HG03135 (cell line): ENCODE results near the gene MAP4.
"Not testable (repeated sequence)": the region's sequence is repeated elsewhere in the genome, so short reads cannot be mapped to it uniquely, and the experiment has no call there.

ENCODE experiments used
- ATAC-seq: cut with Tn5 transposase; IDR thresholded peaks from one replicate; pipeline ENCODE4 v1.9.1; 2021; ENCODE audit warnings: mild to moderate bottlenecking, moderate library complexity; ENCODE audit not compliant: unreplicated experiment

MAP4 gene

GRCh38 chr3:47897954-47898353 lies 118.3 kb downstream of the MAP4 start:
- ATAC-seq, result no peak

DNA sequence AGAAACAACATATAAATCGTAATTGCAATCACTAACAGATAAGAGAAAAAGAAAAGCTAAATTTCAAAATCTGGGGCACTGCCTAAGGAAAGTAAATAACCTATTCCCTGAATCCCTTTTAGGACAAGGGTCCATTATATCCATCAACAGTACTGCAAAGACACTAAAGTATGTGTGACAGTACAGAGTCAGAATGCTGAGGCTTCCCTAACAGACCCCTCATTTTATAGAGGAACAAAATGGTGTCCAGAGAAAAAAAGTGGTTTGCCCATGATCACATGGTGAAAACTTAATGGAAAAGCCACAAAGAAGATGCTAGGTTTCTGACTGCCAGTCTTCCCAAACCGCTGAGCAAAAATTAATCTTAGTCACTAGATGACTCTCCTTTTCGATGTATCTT lies 119.5 kb downstream of the MAP4 start:
- no peak for ATAC-seq

GRCh38 chr3:47895241-47895640 lies 121.0 kb downstream of the MAP4 start:
- no peak for ATAC-seq

DNA sequence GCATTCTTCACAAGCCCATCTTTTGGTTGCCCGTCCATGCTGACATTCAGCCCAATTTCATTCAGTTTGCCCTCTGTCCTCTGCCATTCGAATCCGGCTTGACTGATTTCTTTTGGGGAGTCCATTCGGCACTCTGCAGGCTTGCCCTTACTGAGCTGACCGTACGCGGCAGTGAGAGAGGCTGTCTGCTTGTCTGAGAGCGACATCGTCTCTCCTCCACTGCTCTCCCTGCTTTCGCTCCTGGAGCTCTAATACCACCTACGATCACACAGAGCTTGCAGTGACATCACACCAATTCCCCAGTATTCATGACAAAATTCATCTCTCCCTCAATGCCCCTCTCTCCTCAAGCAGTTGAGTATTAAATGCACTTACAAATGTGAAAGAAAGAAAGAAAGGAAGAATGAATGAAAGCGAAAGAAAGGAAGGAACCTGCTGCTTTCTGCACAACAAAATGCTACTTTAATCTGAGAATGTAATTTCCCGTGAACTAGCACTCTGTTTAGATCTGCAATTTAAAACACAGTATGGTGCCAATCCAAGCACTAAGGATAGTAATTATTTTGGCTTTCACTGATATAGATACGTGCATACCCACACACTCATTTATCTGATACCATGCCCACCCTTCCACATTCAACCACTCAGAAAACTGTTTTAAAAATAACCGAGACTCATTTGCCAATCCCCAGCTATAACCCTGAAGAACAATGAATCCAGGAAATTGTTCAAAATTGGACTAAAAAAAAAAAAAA lies 123.8 kb downstream of the MAP4 start:
- no peak for ATAC-seq

GRCh38 chr3:47891613-47892005 lies 124.6 kb downstream of the MAP4 start:
- no peak for ATAC-seq

GRCh38 chr3:47890828-47891612 lies 125.2 kb downstream of the MAP4 start:
- ATAC-seq, result no peak

DNA sequence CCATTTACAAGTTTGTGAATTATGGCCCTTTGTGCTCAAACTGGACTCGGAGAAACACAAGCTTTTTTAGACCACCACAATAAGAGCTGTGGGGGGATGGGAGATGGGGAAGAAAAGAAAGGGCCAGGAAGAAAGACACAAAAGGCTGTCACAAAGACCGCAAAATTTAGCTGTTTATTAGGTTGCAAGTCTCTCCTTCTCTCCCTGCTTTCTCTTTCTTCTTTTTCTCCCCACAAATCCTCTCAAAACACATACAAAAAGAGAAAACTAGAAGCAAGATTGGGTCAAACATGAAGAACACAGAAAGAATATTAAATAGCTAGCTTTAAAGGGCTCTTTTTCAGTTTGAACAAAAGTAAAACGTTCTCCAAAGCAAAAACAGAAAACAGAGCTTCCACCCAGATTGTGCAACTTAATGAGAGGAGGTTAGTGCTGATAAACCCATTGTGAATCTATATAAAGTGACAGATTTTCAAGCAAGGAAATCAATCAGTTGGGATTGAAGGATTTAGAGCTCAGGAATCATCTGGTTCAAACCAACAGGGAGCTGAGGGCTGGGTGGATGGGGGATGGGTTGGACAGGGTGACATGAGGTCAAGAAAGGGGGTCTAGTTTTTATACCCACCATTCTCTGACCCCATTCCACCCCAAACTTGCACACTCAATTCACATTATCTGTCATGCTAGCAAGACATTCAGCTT lies 125.9 kb downstream of the MAP4 start:
- ATAC-seq, result no peak

- no peak for ATAC-seq
These were observed 127.0 kb downstream of the MAP4 start for GRCh38 chr3:47888986-47889757.

DNA sequence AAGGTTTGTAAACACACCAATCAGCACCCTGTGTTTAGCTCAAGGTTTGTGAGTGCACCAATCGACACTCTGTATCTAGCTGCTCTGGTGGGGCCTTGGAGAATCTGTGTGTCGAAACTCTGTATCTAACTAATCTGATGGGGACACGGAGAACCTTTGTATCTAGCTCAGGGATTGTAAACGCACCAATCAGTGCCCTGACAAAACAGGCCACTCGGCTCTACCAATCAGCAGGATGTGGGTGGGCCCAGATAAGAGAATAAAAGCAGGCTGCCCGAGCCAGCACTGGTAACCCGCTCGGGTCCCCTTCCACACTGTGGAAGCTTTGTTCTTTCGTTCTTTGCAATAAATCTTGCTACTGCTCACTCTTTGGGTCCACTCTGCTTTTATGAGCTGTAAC lies 128.2 kb downstream of the MAP4 start:
- not testable (repeated sequence) for ATAC-seq

GRCh38 chr3:47885168-47885567 lies 131.0 kb downstream of the MAP4 start:
- ATAC-seq, result no peak

DNA sequence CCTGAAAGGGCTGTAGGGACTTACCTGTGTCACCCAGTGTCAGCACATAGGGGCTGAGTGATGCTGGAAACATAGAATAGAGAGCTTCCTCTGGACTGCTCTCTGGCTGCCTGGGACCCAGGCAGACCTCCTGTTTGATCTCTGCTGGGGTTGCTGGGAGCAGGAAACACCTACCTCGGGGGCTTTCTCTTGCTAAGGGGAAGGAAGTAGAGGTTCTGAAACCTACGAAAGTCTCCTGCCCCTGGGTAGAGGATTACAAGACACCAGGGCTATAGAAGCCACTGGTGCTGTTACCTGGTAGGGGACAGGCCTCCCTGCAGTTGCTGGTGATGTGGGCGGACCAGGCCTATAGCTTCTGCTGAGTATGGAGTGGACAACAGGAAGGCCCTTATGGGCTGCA lies 131.6 kb downstream of the MAP4 start:
- ATAC-seq, result no peak

DNA sequence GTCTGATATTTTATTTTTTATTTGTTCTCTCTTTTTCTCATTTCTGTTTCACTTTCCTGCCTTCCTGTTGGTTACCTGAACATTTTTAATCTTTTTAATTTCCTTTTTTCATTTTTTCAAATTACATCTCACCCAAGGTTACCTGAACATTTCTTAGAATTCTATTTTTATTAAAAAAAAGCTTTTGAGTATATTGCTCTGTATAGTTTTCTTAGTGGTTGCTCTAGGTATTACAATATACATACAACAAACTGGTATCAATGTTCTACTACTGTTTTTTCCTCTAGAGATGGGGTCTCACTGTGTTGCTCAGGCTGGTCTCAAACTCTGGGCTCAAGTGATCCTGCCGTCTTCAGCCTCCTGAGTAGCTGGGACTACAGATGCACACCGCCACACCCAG lies 133.9 kb downstream of the MAP4 start:
- ATAC-seq, result no peak

GRCh38 chr3:47877719-47878118 lies 138.5 kb downstream of the MAP4 start:
- no peak for ATAC-seq

- no peak for ATAC-seq
These were observed 138.9 kb downstream of the MAP4 start for GRCh38 chr3:47877290-47877689.

DNA sequence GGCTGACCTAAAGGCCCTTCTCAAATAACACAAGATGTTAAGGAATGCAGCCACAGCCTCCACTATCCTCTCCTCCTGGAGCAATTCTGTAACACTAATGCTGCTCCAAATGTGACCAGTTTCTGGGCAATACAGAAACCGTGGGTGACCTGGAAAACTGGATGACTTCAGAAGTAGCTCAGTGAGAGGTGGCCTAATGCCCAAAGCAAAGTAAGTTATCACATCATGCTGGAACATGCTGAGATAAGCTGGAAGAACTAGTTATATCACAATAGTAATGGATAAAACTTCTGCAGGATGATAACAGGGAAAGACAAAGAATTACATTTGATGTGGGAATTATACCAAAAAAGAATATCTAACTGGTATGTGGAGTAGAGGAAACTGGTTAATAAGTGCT lies 141.3 kb downstream of the MAP4 start:
- ATAC-seq, result no peak

- no peak for ATAC-seq
These were observed 141.8 kb downstream of the MAP4 start for GRCh38 chr3:47874438-47874837.

DNA sequence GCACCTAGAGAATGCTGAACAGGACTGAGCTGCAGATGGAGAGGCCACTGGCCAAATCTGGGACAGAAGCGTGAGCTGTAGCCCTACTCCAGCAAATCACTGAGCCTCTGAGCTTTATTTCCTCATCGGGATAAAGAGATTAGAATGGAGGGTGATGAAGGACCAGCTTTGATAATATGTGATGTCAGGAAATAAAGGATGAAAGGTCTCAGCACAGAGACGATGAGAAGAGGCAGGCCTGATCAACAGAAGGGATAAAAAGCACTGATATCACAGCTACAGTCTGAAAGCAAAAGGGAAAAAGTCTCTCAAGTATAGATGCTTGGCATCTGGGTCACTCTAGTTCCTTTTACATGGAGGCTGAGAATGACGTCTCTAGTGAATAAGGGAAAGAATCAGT lies 143.3 kb downstream of the MAP4 start:
- no peak for ATAC-seq

GRCh38 chr3:47871389-47871788 lies 144.8 kb downstream of the MAP4 start:
- no peak for ATAC-seq

DNA sequence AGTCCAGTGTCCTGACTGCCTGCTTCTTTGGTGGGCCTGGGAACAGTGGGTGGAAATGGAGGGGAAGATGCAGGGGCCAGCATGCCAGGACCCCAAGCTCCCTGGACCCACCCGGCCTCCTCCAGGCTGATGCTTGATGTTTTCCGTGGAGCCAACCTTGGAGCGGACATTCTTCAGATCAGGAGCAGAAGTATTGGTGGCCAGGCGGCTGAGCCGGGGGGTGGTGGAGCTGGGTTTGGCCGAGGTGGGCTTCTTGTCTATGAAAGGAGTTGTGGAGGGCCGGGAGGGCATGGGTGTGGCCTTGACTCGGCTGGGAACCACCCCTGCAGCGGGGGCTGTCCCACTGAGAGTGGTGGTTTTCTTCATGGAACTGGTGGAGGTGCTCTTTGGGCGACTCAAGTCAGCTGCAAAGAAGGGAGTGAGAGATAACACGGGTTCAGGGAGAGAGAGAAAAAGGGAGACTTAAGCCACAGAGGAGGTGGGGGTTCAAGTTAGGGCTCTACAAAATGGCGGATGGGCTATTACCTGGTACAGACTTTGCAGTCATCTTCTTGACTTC lies 145.4 kb downstream of the MAP4 start:
- no peak for ATAC-seq

DNA sequence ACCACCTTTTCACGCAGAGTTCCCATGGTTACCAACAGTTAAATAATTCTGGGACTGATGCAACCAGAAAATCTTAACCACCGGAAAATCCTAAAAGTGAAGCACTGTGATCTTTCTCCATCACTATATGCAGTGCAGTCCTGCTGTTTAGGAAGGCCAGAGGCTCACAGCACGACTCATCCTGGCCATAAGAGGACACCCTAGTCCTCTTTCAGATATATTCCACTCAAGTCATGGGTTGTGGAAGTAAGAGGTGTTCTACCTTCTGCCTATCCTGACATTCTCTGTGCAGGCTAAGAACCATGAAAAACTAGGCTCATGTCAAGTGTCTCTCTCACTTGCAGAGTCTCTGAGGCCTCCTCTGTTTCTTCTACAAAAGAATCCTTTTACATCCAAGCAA lies 146.1 kb downstream of the MAP4 start:
- ATAC-seq, result no peak

DNA sequence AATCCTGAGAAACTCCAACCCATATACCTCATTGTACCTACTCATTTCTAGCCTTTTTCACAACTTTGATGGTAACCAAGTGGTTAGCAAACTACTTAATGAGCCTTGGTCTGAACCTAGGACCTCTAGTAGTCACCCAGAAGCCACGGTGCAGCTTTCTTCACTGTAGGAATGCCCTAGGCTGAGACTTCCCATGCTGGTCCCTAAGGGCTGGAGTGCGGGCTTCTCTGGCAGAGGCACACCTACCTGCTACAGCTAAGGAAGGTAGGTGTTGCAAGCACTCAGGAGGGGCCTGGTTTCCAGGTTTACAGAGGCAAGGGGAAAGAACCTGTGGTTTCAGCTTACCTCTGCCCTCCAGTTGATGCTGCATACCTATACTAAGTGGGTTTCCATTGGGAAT lies 147.9 kb downstream of the MAP4 start:
- ATAC-seq, result no peak
